Measurements from ENCODE around the gene ARHGAP12. TPM values are rescaled to one million over a fixed set of nuclear protein-coding genes. Genes with fewer than 3 reads are reported as not detected.

Gene ARHGAP12
- polyA plus RNA-seq, 1 of the 3 experiments (the other 2 are of a cell fraction): 8.6 TPM

DNA sequence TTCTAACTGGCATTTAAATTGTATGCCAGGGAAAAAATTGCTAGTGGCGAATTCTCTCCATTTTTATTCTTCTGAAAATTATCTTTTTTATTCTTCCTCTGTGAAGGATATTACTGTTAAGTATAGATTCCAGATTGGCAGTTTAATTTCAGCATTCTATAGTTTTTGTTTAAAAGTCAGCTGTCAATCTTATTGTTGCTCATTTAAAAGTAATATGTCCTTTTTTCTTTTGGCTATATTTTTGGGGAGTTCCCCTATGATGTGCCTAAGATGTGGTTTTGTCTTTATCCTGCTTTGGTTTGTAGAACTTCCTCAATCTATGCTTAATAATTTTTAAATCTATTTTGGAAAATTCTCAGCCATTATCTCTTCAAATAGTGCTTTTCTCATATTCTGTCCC lies 135.9 kb downstream of the ARHGAP12 start:
- H3K4me1 ChIP-seq (ENCODE audit: control insufficient read depth in 1 of 2, insufficient read depth in 2 of 2, low read depth in 1 of 2, low read length in 1 of 2): no peaks in the 10 kb centered on the region
- no peaks in the 10 kb centered on the region for H3K79me2 ChIP-seq (ENCODE audit: insufficient read depth)
- peaks cover 0 to 7% of the 10 kb centered on the region in 2 experiments for H3K36me3 ChIP-seq (replicated peaks in 1 of 2; ENCODE audit: control insufficient read depth in 1 of 2, insufficient read depth in 2 of 2, low read length in 1 of 2)
- H3F3A ChIP-seq (replicated peaks; ENCODE audit: insufficient read depth): peaks cover 11% of the 10 kb centered on the region
- H3K27me3 ChIP-seq (ENCODE audit: insufficient read depth): no peaks in the 10 kb centered on the region
- 65% methylated on average over 1 of the region's 1 CpG for WGBS (ENCODE audit: low lambda C conversion rate)
- no peaks in the 10 kb centered on the region for H4K20me1 ChIP-seq (ENCODE audit: insufficient read depth)
- no peak overlapping the region for H3K9ac ChIP-seq
- no peak overlapping the region for H3K4me2 ChIP-seq
- POLR2A ChIA-PET: no interaction called here
- H3K27ac ChIP-seq (ENCODE audit: low read depth in 2 of 2, low read length in 1 of 2): no peak overlapping the region
- no peak overlapping the region for H2AFZ ChIP-seq (ENCODE audit: low read depth)
- no peaks in the 10 kb centered on the region for H3K9me2 ChIP-seq
- CTCF ChIA-PET: interaction anchor here (0.7 to 1.1 kb wide), 2 partner anchors 15 to 19 kb away, joined by 3 read pairs; no protein-coding TSS in a partner anchor
- TF ChIP-seq TEAD4 (IDR thresholded peaks at IDR 0.05; ENCODE audit: borderline replicate concordance, insufficient read depth) (no peak), RCOR1 (IDR thresholded peaks at IDR 0.05; ENCODE audit: low read length) (no peak), EP300 (IDR thresholded peaks at IDR 0.05; ENCODE audit: borderline replicate concordance in 1 of 2, low read depth in 1 of 2, low read length in 1 of 2) (no peak), EZH2phosphoT487 (IDR thresholded peaks at IDR 0.05; ENCODE audit: borderline replicate concordance, low read depth) (no peak), POLR2AphosphoS5 (IDR thresholded peaks at IDR 0.05; ENCODE audit: low read depth, low read length) (no peak), ELF1 (IDR thresholded peaks at IDR 0.05) (no peak)
- TF ChIP-seq, protein P1, sequence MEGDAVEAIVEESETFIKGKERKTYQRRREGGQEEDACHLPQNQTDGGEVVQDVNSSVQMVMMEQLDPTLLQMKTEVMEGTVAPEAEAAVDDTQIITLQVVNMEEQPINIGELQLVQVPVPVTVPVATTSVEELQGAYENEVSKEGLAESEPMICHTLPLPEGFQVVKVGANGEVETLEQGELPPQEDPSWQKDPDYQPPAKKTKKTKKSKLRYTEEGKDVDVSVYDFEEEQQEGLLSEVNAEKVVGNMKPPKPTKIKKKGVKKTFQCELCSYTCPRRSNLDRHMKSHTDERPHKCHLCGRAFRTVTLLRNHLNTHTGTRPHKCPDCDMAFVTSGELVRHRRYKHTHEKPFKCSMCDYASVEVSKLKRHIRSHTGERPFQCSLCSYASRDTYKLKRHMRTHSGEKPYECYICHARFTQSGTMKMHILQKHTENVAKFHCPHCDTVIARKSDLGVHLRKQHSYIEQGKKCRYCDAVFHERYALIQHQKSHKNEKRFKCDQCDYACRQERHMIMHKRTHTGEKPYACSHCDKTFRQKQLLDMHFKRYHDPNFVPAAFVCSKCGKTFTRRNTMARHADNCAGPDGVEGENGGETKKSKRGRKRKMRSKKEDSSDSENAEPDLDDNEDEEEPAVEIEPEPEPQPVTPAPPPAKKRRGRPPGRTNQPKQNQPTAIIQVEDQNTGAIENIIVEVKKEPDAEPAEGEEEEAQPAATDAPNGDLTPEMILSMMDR (IDR thresholded peaks at IDR 0.05): no peak
- TF ChIP-seq, protein P2, sequence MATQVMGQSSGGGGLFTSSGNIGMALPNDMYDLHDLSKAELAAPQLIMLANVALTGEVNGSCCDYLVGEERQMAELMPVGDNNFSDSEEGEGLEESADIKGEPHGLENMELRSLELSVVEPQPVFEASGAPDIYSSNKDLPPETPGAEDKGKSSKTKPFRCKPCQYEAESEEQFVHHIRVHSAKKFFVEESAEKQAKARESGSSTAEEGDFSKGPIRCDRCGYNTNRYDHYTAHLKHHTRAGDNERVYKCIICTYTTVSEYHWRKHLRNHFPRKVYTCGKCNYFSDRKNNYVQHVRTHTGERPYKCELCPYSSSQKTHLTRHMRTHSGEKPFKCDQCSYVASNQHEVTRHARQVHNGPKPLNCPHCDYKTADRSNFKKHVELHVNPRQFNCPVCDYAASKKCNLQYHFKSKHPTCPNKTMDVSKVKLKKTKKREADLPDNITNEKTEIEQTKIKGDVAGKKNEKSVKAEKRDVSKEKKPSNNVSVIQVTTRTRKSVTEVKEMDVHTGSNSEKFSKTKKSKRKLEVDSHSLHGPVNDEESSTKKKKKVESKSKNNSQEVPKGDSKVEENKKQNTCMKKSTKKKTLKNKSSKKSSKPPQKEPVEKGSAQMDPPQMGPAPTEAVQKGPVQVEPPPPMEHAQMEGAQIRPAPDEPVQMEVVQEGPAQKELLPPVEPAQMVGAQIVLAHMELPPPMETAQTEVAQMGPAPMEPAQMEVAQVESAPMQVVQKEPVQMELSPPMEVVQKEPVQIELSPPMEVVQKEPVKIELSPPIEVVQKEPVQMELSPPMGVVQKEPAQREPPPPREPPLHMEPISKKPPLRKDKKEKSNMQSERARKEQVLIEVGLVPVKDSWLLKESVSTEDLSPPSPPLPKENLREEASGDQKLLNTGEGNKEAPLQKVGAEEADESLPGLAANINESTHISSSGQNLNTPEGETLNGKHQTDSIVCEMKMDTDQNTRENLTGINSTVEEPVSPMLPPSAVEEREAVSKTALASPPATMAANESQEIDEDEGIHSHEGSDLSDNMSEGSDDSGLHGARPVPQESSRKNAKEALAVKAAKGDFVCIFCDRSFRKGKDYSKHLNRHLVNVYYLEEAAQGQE (IDR thresholded peaks at IDR 0.05; ENCODE audit: low read depth, low read length): no peak
- TF ChIP-seq, protein P3, sequence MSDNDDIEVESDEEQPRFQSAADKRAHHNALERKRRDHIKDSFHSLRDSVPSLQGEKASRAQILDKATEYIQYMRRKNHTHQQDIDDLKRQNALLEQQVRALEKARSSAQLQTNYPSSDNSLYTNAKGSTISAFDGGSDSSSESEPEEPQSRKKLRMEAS (IDR thresholded peaks at IDR 0.05; ENCODE audit: low read depth): no peak
- DNase-seq: no peak
- peaks cover 10% of the 10 kb centered on the region; the same call in 1 of the 2 replicates for H3K9me3 ChIP-seq
- H3K4me3 ChIP-seq (ENCODE audit: low read depth in 2 of 2, low read length in 1 of 2): no peak overlapping the region

DNA sequence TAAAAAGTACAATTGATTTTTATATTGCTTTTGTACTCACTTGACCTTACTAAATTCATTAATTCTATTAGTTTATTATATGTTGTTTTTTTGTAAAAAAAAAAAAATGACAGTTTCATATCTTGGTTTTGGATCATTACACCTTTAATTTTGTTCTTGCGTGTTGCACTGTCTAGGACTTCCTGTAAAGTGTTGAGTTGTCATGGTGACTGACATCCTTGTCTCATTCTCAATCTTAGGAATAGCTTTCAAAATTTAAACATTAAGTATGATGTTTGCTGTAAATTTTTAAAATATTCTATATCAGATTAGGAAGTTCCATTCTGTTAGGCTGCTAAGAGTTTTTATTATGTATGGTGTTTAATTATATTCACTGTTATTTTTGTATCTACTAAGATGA lies 139.1 kb downstream of the ARHGAP12 start:
- no peak overlapping the region for H3K27ac ChIP-seq (ENCODE audit: low read depth in 2 of 2, low read length in 1 of 2)
- no peaks in the 10 kb centered on the region for H3K79me2 ChIP-seq (ENCODE audit: insufficient read depth)
- no peak overlapping the region for H3K4me2 ChIP-seq
- no peak overlapping the region for H3K9ac ChIP-seq
- H3K4me1 ChIP-seq (ENCODE audit: control insufficient read depth in 1 of 2, insufficient read depth in 2 of 2, low read depth in 1 of 2, low read length in 1 of 2): no peaks in the 10 kb centered on the region
- H3K27me3 ChIP-seq (ENCODE audit: insufficient read depth): no peaks in the 10 kb centered on the region
- WGBS (ENCODE audit: low lambda C conversion rate): 93% methylated on average over 1 of the region's 1 CpG
- no peak for DNase-seq
- H3K4me3 ChIP-seq (ENCODE audit: low read depth in 2 of 2, low read length in 1 of 2): no peak overlapping the region
- POLR2A ChIA-PET: no interaction called here
- peaks cover 0 to 7% of the 10 kb centered on the region in 2 experiments for H3K36me3 ChIP-seq (replicated peaks in 1 of 2; ENCODE audit: control insufficient read depth in 1 of 2, insufficient read depth in 2 of 2, low read length in 1 of 2)
- peaks cover 3% of the 10 kb centered on the region for H3F3A ChIP-seq (replicated peaks; ENCODE audit: insufficient read depth)
- no peak overlapping the region for H2AFZ ChIP-seq (ENCODE audit: low read depth)
- H3K9me2 ChIP-seq: no peaks in the 10 kb centered on the region
- no peak for TF ChIP-seq FOXJ3 (CRISPR knock-in tag; IDR thresholded peaks at IDR 0.05)
- no peak for TF ChIP-seq JUND (IDR thresholded peaks at IDR 0.05)
- TF ChIP-seq, protein P1 (IDR thresholded peaks at IDR 0.05): no peak
- no peak for TF ChIP-seq NFIC (IDR thresholded peaks at IDR 0.05; ENCODE audit: borderline replicate concordance)
- no peak for TF ChIP-seq TCF12 (IDR thresholded peaks at IDR 0.05)
- no peak for TF ChIP-seq ELF1 (IDR thresholded peaks at IDR 0.05)
- TF ChIP-seq FOSL2 (IDR thresholded peaks at IDR 0.05; ENCODE audit: borderline replicate concordance, low read depth): no peak
- TF ChIP-seq RAD21 (IDR thresholded peaks at IDR 0.05; ENCODE audit: low read length): no peak
- TF ChIP-seq SMC3 (IDR thresholded peaks at IDR 0.05; ENCODE audit: low read depth, low read length): no peak
- TF ChIP-seq EZH2phosphoT487 (IDR thresholded peaks at IDR 0.05; ENCODE audit: borderline replicate concordance, low read depth): no peak
- no peak for TF ChIP-seq TEAD4 (IDR thresholded peaks at IDR 0.05; ENCODE audit: borderline replicate concordance, insufficient read depth)
- TF ChIP-seq, protein P3 (IDR thresholded peaks at IDR 0.05; ENCODE audit: low read depth): no peak
- TF ChIP-seq, protein P4, sequence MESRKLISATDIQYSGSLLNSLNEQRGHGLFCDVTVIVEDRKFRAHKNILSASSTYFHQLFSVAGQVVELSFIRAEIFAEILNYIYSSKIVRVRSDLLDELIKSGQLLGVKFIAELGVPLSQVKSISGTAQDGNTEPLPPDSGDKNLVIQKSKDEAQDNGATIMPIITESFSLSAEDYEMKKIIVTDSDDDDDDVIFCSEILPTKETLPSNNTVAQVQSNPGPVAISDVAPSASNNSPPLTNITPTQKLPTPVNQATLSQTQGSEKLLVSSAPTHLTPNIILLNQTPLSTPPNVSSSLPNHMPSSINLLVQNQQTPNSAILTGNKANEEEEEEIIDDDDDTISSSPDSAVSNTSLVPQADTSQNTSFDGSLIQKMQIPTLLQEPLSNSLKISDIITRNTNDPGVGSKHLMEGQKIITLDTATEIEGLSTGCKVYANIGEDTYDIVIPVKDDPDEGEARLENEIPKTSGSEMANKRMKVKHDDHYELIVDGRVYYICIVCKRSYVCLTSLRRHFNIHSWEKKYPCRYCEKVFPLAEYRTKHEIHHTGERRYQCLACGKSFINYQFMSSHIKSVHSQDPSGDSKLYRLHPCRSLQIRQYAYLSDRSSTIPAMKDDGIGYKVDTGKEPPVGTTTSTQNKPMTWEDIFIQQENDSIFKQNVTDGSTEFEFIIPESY (IDR thresholded peaks at IDR 0.05; ENCODE audit: borderline replicate concordance, low read depth): no peak
- CTCF ChIA-PET: no interaction called here
- H3K9me3 ChIP-seq: peaks cover 10% of the 10 kb centered on the region; the same call in 1 of the 2 replicates
- no peaks in the 10 kb centered on the region for H4K20me1 ChIP-seq (ENCODE audit: insufficient read depth)
